GM06990 (cell line): Measurements from ENCODE around the gene IL18BP.

Source experiments
- DNase-seq: peaks from one replicate; pipeline ENCODE4 v3.0.0-alpha.2; 2011; ENCODE audit not compliant: insufficient read length; ENCODE audit errors: extremely low read depth
- H3K27me3 ChIP-seq: replicated peaks from 2 replicates; pipeline ENCODE4 v1.6.0; 2011; ENCODE audit warnings: low read length; ENCODE audit not compliant: control insufficient read depth, insufficient read depth
- H3K36me3 ChIP-seq: 2 replicates; pipeline ENCODE4 v1.5.1; 2011; ENCODE audit warnings: low read length; ENCODE audit not compliant: control insufficient read depth, insufficient read depth
- H3K4me3 ChIP-seq: replicated peaks from 2 replicates; pipeline ENCODE4 v1.5.1; 2011; ENCODE audit warnings: low read depth, mild to moderate bottlenecking, control low read depth, low read length
- TF ChIP-seq, protein P1 (sequence below): IDR thresholded peaks from 2 replicates; pipeline ENCODE4 v1.5.1; 2011; ENCODE audit warnings: low read length, control low read depth, mild to moderate bottlenecking, inconsistent platforms; ENCODE audit not compliant: insufficient read depth, poor library complexity, severe bottlenecking

The IL18BP gene

DNA sequence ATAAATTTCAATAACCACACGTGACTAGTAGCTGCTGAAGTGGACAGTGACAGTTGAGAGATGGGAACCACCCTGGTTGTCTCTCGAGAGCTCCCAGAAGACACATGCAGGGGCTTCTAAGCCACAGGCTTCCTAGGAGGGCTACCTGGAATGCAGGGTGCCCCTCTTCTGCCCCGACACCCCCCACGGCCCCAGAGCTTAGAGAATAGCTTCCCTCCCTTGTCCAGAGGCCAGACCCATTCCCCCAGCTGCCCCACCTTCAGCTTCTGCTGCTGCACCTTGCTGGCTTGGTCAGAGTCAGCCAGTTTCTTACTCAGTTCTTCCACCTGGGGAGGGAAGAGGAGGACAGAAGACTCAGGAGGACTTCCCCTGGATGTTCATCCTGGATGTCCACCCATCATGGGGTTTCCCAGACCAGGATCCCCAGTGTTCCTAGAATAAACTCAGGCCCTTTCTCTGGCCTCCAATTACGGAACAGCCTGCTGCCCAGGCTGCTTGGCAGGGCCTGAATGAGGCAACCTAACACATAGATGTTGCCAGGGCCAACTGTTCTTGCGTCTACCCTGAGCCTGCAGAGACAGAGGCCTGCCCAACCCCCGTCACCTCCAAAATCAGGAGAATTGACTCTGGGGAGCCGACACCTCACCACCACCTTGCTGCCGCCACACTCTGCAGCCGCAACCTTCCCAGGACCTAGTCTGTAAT is 12.0 kb downstream of the IL18BP start:
- no peak for DNase-seq
- H3K4me3 ChIP-seq = no peak overlapping the region
- peaks cover 74% of the 10 kb centered on the region for H3K36me3 ChIP-seq
- no peaks in the 10 kb centered on the region for H3K27me3 ChIP-seq
- TF ChIP-seq, protein P1, sequence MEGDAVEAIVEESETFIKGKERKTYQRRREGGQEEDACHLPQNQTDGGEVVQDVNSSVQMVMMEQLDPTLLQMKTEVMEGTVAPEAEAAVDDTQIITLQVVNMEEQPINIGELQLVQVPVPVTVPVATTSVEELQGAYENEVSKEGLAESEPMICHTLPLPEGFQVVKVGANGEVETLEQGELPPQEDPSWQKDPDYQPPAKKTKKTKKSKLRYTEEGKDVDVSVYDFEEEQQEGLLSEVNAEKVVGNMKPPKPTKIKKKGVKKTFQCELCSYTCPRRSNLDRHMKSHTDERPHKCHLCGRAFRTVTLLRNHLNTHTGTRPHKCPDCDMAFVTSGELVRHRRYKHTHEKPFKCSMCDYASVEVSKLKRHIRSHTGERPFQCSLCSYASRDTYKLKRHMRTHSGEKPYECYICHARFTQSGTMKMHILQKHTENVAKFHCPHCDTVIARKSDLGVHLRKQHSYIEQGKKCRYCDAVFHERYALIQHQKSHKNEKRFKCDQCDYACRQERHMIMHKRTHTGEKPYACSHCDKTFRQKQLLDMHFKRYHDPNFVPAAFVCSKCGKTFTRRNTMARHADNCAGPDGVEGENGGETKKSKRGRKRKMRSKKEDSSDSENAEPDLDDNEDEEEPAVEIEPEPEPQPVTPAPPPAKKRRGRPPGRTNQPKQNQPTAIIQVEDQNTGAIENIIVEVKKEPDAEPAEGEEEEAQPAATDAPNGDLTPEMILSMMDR = no peak

DNA sequence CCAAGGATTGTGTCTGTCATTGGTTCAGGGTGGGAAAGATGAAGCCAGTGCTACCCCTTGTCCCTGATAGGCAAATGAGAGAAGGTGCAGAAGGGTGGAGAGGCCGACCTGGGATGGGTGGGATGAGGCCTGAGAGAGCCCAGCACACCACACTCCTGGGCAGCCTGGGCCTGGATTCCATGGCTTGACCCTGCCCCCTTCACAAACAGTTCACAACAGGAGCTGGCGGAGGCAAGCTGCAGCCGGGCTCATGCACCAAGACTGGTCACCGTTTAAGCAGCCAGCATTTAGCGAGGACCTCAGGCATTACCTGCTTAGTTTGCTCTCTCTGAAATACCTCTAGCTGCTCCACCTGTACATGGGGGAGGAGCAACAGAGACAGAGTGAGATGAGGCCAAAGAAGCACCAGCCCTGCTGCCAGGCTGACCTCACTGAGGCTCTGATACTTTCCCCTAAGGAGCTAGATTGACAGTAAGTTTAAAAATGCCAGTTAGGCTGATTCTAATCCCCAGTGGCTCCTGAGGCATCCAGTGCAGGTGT is 13.5 kb downstream of the IL18BP start:
- H3K27me3 ChIP-seq = no peaks in the 10 kb centered on the region
- H3K36me3 ChIP-seq = peaks cover 69% of the 10 kb centered on the region
- TF ChIP-seq, protein P1 = no peak
- DNase-seq = no peak
- H3K4me3 ChIP-seq = no peak overlapping the region

DNA sequence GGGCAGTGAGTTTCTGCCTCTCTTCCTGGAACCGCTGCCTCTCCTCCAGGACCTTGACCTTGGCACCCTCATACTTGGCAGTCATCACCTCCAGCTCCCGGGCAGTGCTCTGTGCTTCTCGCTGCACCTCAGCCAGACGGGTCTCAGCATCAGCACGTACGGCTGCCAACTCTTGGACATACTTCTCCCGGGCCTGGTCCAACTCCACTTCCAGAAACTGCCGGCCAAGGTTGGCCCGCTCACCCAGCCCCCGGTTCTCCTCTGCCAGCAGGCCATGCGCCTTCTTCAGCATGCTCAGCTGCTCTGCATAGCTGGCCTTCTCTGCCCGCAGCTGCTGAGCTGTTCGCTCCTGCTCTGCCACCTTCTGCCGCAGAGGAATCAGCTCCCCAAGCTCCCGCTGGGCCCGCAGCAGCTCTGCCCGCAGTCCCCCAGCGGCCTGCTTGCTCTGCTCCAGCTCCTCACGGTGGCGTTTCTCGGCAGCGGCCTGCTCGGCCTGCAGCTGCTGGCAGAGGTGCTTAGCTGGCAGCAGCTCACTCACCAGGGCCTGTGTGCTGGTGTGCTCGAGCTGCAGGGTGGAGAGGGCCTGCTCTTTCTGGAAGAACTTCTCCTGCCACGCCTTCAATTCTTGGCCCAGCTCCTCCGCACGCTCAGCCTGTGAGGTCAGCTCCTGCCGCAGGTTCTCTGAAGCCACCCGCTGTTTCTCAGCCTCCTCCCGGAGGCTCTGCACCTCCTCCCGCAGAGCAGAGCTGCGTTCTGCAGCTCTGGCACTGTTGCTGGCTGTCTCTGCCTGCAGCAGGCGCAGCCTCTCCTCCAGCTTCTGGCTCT is 14.4 kb downstream of the IL18BP start:
- no peak for DNase-seq
- H3K4me3 ChIP-seq = no peak overlapping the region
- no peaks in the 10 kb centered on the region for H3K27me3 ChIP-seq
- peaks cover 68% of the 10 kb centered on the region for H3K36me3 ChIP-seq
- TF ChIP-seq, protein P1 = no peak

DNA sequence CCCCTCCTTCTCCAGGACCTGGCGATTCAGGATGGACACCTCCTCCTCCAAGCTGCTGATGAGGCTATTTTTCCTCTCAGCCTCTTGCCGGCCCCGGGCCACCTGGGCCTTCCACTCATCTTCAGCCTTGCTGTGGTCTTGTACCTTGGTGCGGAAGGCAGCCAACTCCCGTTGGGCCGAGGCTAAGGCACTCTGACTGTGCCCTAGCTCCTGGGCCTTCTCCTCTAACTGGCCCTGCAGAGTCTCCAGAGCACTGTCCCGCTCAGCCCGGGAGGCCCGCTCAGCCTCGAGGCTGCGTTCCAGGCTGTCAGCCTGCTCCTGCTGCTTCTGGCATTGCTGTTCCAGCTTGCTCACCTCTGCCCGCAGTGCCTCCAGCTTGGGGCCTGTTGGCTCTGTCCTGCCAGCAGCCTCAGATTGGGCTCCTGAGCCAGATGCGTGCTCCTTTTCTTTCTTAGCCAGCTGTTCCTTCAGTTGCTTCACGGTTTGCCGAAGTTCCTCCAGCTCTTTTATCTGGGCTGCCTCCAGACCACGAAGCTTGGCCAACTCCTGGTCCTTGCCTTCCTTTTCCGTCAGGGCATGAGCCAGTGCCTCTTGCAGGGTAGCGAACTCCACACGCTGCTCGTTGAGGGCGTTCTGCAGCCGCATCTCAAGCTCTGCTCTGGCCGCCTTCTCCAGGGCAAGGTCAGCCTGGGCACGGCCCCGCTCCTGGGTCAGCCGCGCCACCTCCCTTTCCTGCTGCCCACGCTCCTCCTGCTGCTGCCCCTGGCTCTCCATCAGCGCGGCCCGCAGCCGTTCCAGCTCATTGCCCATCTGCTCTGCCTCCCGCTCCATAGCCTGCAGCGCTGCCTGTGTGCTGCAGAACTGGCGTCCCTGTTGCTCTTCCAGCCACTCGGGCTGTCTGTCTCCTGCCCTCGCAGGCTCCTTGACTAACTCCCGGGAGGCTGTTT is 15.3 kb downstream of the IL18BP start:
- no peak for DNase-seq
- TF ChIP-seq, protein P1 = no peak
- H3K27me3 ChIP-seq = no peaks in the 10 kb centered on the region
- H3K4me3 ChIP-seq = no peak overlapping the region
- peaks cover 73% of the 10 kb centered on the region for H3K36me3 ChIP-seq

DNA sequence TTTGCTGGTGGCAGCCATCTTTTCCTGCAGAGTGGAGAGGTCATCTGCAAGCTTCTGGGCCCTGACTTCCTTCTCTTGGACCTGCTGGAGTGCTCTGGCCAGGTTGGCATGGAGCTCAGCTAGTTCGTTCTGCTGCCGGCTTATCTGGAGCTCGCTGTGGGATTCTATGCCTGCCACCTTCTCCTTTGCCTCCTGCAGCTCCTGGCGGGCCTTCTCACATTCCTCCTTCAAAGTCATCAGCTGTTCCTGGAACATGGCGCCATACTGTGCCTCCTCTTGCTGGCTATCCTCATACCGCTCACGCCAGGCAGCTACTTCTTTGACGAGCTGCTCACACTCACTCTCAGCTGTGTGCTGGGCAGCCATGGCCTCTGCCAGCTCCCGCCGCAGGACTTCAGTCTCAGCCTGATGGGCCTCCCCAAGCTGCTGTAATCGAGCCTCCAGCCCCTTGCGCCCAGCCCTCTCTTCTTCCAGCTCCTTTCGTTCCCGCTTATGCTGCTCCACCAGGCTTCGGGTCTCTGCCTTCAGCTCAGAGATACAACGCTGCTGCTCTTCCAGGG is 16.1 kb downstream of the IL18BP start:
- Histone ChIP-seq H3K4me3 (no peak overlapping the region), H3K36me3 (peaks cover 73% of the 10 kb centered on the region), H3K27me3 (no peaks in the 10 kb centered on the region)
- DNase-seq = no peak
- TF ChIP-seq, protein P1 = no peak
